ENCODE measurements around the gene NCMAP. TPM values are rescaled to one million over a fixed set of nuclear protein-coding genes. Genes with fewer than 3 reads are reported as not detected.

Gene NCMAP
- total and polyA plus RNA-seq, 2 of the 8 experiments (the other 6 are each of a cell fraction or from before 2014, with no cell fraction given), result 0.21 to 0.39 TPM

DNA sequence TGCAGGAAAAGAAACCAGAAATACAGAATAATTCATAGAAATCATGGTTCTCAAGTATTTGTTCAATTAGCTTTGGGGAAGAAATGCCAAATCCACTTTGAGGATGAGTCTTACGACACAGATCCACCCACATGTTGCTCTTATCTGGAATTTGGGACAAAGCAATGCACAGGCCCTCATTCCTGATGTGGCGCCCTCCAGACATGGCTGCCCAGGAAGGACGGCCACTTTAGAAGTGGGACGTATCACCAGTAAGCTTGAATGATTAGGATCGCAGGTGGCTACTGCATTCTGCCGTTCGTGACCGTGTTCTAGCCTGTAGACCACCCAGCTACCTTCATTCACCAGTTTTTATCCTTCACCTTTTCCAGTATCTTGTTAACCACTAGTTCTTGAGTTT is 20.1 kb upstream of the NCMAP start:
- FAIRE-seq, result no peak
- no peaks in the 10 kb centered on the region for H3K79me2 ChIP-seq (ENCODE audit: control insufficient read depth in 1 of 2, insufficient read depth in 2 of 2, low read length in 2 of 2)
- no peaks in the 10 kb centered on the region for H3K23me2 ChIP-seq (ENCODE audit: low read depth, low read length)
- H3K36me3 ChIP-seq (ENCODE audit: control insufficient read depth in 2 of 4, insufficient read depth in 4 of 4, low read length in 3 of 4), result no peaks in the 10 kb centered on the region
- no peak overlapping the region for H2BK15ac ChIP-seq (ENCODE audit: low read length)
- no peak overlapping the region for H2BK5ac ChIP-seq (ENCODE audit: low read depth, low read length)
- peaks cover 0 to 8% (median 1%) of the 10 kb centered on the region in 4 experiments; a peak in 2 of 7 replicates for H3K4me1 ChIP-seq (replicated peaks in 1 of 4; ENCODE audit: control insufficient read depth in 3 of 4, insufficient read depth in 4 of 4, low read length in 3 of 4)
- H4K5ac ChIP-seq (ENCODE audit: insufficient read length, low read depth, low read length), result no peak overlapping the region
- H2BK20ac ChIP-seq (ENCODE audit: low read length), result no peak overlapping the region
- no peak overlapping the region for H3K14ac ChIP-seq (ENCODE audit: insufficient read length)
- H4K20me1 ChIP-seq (replicated peaks in 1 of 2; ENCODE audit: control insufficient read depth in 1 of 2, insufficient read depth in 2 of 2, low read length in 2 of 2), result no peaks in the 10 kb centered on the region
- no peak overlapping the region for H3K18ac ChIP-seq (ENCODE audit: extremely low read depth, low read length)
- H3K4ac ChIP-seq (replicated peaks; ENCODE audit: insufficient read length, low read depth, low read length), result no peak overlapping the region
- POLR2A ChIA-PET (ENCODE audit: partially characterized antibody), result no interaction called here
- H4K8ac ChIP-seq (ENCODE audit: extremely low read depth, insufficient read depth, low read length), result no peak overlapping the region
- no peak overlapping the region for H2AFZ ChIP-seq (ENCODE audit: low read length)
- no peak overlapping the region for H3K56ac ChIP-seq (replicated peaks; ENCODE audit: insufficient read length, low read depth, low read length)
- H4K91ac ChIP-seq (replicated peaks; ENCODE audit: insufficient read length, low read length), result no peak overlapping the region
- H3K27ac ChIP-seq (ENCODE audit: low read depth, low read length), result no peak overlapping the region
- H2AK5ac ChIP-seq (ENCODE audit: low read depth, low read length), result no peak overlapping the region
- no peak for DNase-seq (ENCODE audit: low read depth in 1 of 2, low spot score in 2 of 2)
- WGBS, 2 experiments (ENCODE audit: extremely low coverage in 1 of 2, insufficient coverage in 1 of 2, insufficient read length in 1 of 2, insufficient replicate concordance in 2 of 2, low coverage in 1 of 2, low lambda C conversion rate in 2 of 2, missing lambda C conversion rate in 1 of 2), result 94% methylated on average over 8 of the region's 8 CpGs; no CpG with 5 or more reads in 1 of the 2 experiments
- H2BK12ac ChIP-seq (ENCODE audit: low read depth, low read length), result no peak overlapping the region; the same call in 1 of the 2 replicates
- H3K23ac ChIP-seq (ENCODE audit: insufficient read length), result no peak overlapping the region
- H3K4me3 ChIP-seq (ENCODE audit: extremely low read depth in 1 of 4, insufficient read depth in 2 of 4, low read depth in 3 of 4, low read length in 4 of 4), result no peak overlapping the region
- H3K9me3 ChIP-seq (ENCODE audit: insufficient read depth in 2 of 2, low read depth in 1 of 2, low read length in 1 of 2), result peaks cover 0 to 5% of the 10 kb centered on the region in 2 experiments; a peak in 1 of 4 replicates
- H3K79me1 ChIP-seq (ENCODE audit: low read depth, low read length), result no peaks in the 10 kb centered on the region
- CTCF ChIA-PET (ENCODE audit: partially characterized antibody), result interaction anchor here (1.2 to 1.5 kb wide), 5 partner anchors 9 to 100 kb away, joined by 3 to 10 read pairs (median 4); no protein-coding TSS in a partner anchor
- H3K27me3 ChIP-seq (replicated peaks in 1 of 4; ENCODE audit: control insufficient read depth in 3 of 4, extremely low read depth in 1 of 4, insufficient read depth in 3 of 4, low read length in 3 of 4), result no peaks in the 10 kb centered on the region
- H3K4me2 ChIP-seq (ENCODE audit: insufficient read depth in 1 of 2, low read depth in 2 of 2, low read length in 2 of 2), result no peak overlapping the region
- no peak overlapping the region for H2BK120ac ChIP-seq (replicated peaks; ENCODE audit: low read depth, low read length)
- H3K9ac ChIP-seq (replicated peaks in 1 of 4; ENCODE audit: extremely low read depth in 1 of 4, low read depth in 3 of 4, low read length in 3 of 4), result no peak overlapping the region; a peak in 1 of 7 replicates
- TF ChIP-seq TBP (IDR thresholded peaks at IDR 0.05; ENCODE audit: low read depth, low read length) (no peak), EP300 (IDR thresholded peaks at IDR 0.05; ENCODE audit: borderline replicate concordance in 1 of 2, low read depth in 2 of 2, low read length in 2 of 2) (no peak), BRCA1 (IDR thresholded peaks at IDR 0.05; ENCODE audit: low read depth, low read length) (no peak), KDM5A (IDR thresholded peaks at IDR 0.05; ENCODE audit: low read length) (no peak), RNF2 (IDR thresholded peaks at IDR 0.05; ENCODE audit: borderline replicate concordance, low read depth, low read length, missing control alignments, poor library complexity, severe bottlenecking) (no peak), EZH2 (IDR thresholded peaks at IDR 0.05; ENCODE audit: low read depth, low read length, severe bottlenecking) (no peak), CREB1 (IDR thresholded peaks at IDR 0.05) (no peak), RAD21 (IDR thresholded peaks at IDR 0.05 in 1 of 2, conservative IDR thresholded peaks at IDR 0.05 in 1 of 2; ENCODE audit: low read depth in 2 of 2, low read length in 2 of 2) (no peak), TAF1 (IDR thresholded peaks at IDR 0.05; ENCODE audit: low read depth, low read length) (no peak), NRF1 (IDR thresholded peaks at IDR 0.05; ENCODE audit: low read depth, low read length) (no peak)
- TF ChIP-seq, protein P1, sequence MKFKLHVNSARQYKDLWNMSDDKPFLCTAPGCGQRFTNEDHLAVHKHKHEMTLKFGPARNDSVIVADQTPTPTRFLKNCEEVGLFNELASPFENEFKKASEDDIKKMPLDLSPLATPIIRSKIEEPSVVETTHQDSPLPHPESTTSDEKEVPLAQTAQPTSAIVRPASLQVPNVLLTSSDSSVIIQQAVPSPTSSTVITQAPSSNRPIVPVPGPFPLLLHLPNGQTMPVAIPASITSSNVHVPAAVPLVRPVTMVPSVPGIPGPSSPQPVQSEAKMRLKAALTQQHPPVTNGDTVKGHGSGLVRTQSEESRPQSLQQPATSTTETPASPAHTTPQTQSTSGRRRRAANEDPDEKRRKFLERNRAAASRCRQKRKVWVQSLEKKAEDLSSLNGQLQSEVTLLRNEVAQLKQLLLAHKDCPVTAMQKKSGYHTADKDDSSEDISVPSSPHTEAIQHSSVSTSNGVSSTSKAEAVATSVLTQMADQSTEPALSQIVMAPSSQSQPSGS (IDR thresholded peaks at IDR 0.05; ENCODE audit: low read length), result no peak

Measured in H1 (cell line).